HepG2 (cell line): ENCODE data around the gene CIAO2A. TPM values are rescaled to one million over a fixed set of nuclear protein-coding genes. Genes with fewer than 3 reads are reported as not detected.

Experiments used
- ATF3 ChIP-seq: sonication (generic); formaldehyde crosslinking; IDR thresholded peaks from 2 replicates; pipeline ENCODE4 v1.4.0; 2020; ENCODE audit warnings: missing genetic modification reagents
- CENPX ChIP-seq: sonication (generic); formaldehyde crosslinking; IDR thresholded peaks from 2 replicates; pipeline ENCODE4 v1.9.0; 2021; ENCODE audit warnings: mild to moderate bottlenecking, missing genetic modification reagents, moderate library complexity
- HNRNPH1 ChIP-seq: fragments of 200-400 bp; formaldehyde crosslinking; optimal IDR thresholded peaks from 2 replicates; pipeline ENCODE3; 2017; ENCODE audit warnings: mild to moderate bottlenecking, low read depth, low read length
- MXD4 ChIP-seq: IDR thresholded peaks from 2 replicates; pipeline ENCODE4 v1.6.1; 2016; ENCODE audit warnings: mild to moderate bottlenecking, missing biosample characterization, missing genetic modification reagents
- NR2C2 ChIP-seq: sonication (generic); formaldehyde crosslinking; IDR thresholded peaks from 2 replicates; pipeline ENCODE4 v1.4.0; 2020; ENCODE audit warnings: missing genetic modification reagents, mild to moderate bottlenecking, moderate library complexity, borderline replicate concordance
- PRDM10 ChIP-seq: sonication (generic); formaldehyde crosslinking; IDR thresholded peaks from 2 replicates; pipeline ENCODE4 v1.4.0; 2020; ENCODE audit warnings: low read depth, missing genetic modification reagents
- RBM22 ChIP-seq: fragments of 200-400 bp; formaldehyde crosslinking; optimal IDR thresholded peaks from 2 replicates; pipeline ENCODE3; 2017; ENCODE audit warnings: mild to moderate bottlenecking, low read length, moderate library complexity
- REXO4 ChIP-seq: sonication (generic); formaldehyde crosslinking; IDR thresholded peaks from 2 replicates; pipeline ENCODE4 v1.8.0; 2022; ENCODE audit warnings: missing genetic modification reagents, mild to moderate bottlenecking, borderline replicate concordance
- SNRNP70 ChIP-seq: fragments of 200-400 bp; formaldehyde crosslinking; IDR thresholded peaks from 2 replicates; pipeline ENCODE4 v1.6.1; 2017; ENCODE audit warnings: mild to moderate bottlenecking, low read depth, low read length, moderate library complexity
- STAT6 ChIP-seq: sonication (generic); formaldehyde crosslinking; IDR thresholded peaks from 2 replicates; pipeline ENCODE4 v1.4.0; 2020; ENCODE audit warnings: missing genetic modification reagents, mild to moderate bottlenecking, borderline replicate concordance
- ZNF18 ChIP-seq: sonication (generic); formaldehyde crosslinking; IDR thresholded peaks from 2 replicates; pipeline ENCODE4 v1.8.0; 2022; ENCODE audit warnings: mild to moderate bottlenecking, missing genetic modification reagents; ENCODE audit not compliant: insufficient replicate concordance
- ZNF280D ChIP-seq: sonication (generic); formaldehyde crosslinking; IDR thresholded peaks from 2 replicates; pipeline ENCODE4 v1.5.1; 2020; ENCODE audit warnings: mild to moderate bottlenecking, missing genetic modification reagents
- ZNF546 ChIP-seq: sonication (generic); formaldehyde crosslinking; conservative IDR thresholded peaks from 2 replicates; pipeline ENCODE4 v1.8.1; 2023; ENCODE audit warnings: mild to moderate bottlenecking, missing genetic modification reagents
- ZNF580 ChIP-seq: IDR thresholded peaks from 2 replicates; pipeline ENCODE4 v1.6.1; 2016; ENCODE audit warnings: low read depth, borderline replicate concordance
- ZNF678 ChIP-seq: sonication (generic); formaldehyde crosslinking; IDR thresholded peaks from 2 replicates; pipeline ENCODE4 v1.4.0; 2020; ENCODE audit warnings: mild to moderate bottlenecking, missing genetic modification reagents
- ZNF83 ChIP-seq: sonication (generic); formaldehyde crosslinking; IDR thresholded peaks from 2 replicates; pipeline ENCODE4 v1.4.0; 2020; ENCODE audit warnings: missing genetic modification reagents, mild to moderate bottlenecking, borderline replicate concordance
- polyA plus RNA-seq, 8 experiments: library from polyadenylated mRNA; depleted of rRNA in 3 of 8; stranded (reverse) in 7 of 8; unstranded in 1 of 8; fragments of >200 nt; fragmentation: Illumina TruSeq in 4 of 8; extraction: Trizol in 4 of 8; gene quantifications; 2 replicates each; pipeline versions ENCODE4 v1.2.1 to v1.2.3, GENCODE V29; 2011 to 2016; ENCODE audit warnings: low read depth in 4 of 8, missing spikeins in 1 of 8, mixed read lengths in 1 of 8; ENCODE audit not compliant: insufficient read depth in 1 of 8
- total RNA-seq, 5 experiments: library from RNA; depleted of rRNA; stranded (reverse); fragments of >200 nt; fragmentation: Illumina TruSeq; extraction: Trizol; gene quantifications; 2 replicates each; pipeline ENCODE4 v1.2.3, GENCODE V29; 2016; ENCODE audit warnings: low read depth in 1 of 5

CIAO2A gene
- total and polyA plus RNA-seq, 2 of the 13 experiments (the other 11 are each of a cell fraction or from before 2014, with no cell fraction given): 83.0 to 100 TPM

- no peak; the same call in 1 of the 2 replicates for TF ChIP-seq ZNF580 (CRISPR knock-in tag)
- no peak for TF ChIP-seq REXO4 (CRISPR knock-in tag)
- no peak for TF ChIP-seq ZNF546 (CRISPR knock-in tag)
- TF ChIP-seq NR2C2 (CRISPR knock-in tag): peak; percentile 81
- no peak for TF ChIP-seq ZNF83
- TF ChIP-seq SNRNP70: no peak
- TF ChIP-seq HNRNPH1: no peak
- no peak for TF ChIP-seq CENPX
- TF ChIP-seq RBM22: no peak
- TF ChIP-seq ZNF280D (CRISPR knock-in tag): 0 out of 2 replicates have a peak, but pooled peaks have one; percentile 54
- peak; percentile 83 for TF ChIP-seq STAT6 (CRISPR knock-in tag)
- no peak for TF ChIP-seq ZNF678 (CRISPR knock-in tag)
- TF ChIP-seq ATF3: no peak
- TF ChIP-seq MXD4 (CRISPR knock-in tag): no peak
- no peak for TF ChIP-seq ZNF18 (CRISPR knock-in tag)
- peak; percentile 37 for TF ChIP-seq PRDM10 (CRISPR knock-in tag)
These were observed at the start of gene CIAO2A (continued) for GRCh38 chr15:64093627-64094417.
